Ascending aorta (tissue), 2 donors: ENCODE results near the gene GLRX2. TPM values are rescaled to one million over a fixed set of nuclear protein-coding genes. Genes with fewer than 3 reads are reported as not detected.
"Not testable (repeated sequence)": the region's sequence is repeated elsewhere in the genome, so short reads cannot be mapped to it uniquely, and the experiment has no call there.

Source experiments
- DNase-seq, 2 donors: peaks; one replicate each; pipeline ENCODE4 v3.0.0-alpha.2; 2019; ENCODE audit warnings: low spot score in 2 of 2
- H3K27ac ChIP-seq, 2 donors: fragments of 200-600 bp; sonication (generic); one replicate each; pipeline ENCODE4 v1.5.1; 2016 to 2017; ENCODE audit warnings: mild to moderate bottlenecking in 1 of 2
- H3K27me3 ChIP-seq: fragments of 200-600 bp; sonication (generic); one replicate; pipeline ENCODE4 v1.5.1; 2017
- H3K36me3 ChIP-seq, 2 donors: fragments of 200-600 bp; sonication (generic); one replicate each; pipeline ENCODE4 v1.5.1; 2016
- H3K4me1 ChIP-seq, 2 donors: fragments of 200-600 bp; sonication (generic); one replicate each; pipeline ENCODE4 v1.5.1; 2016 to 2017; ENCODE audit warnings: mild to moderate bottlenecking in 1 of 2
- H3K4me3 ChIP-seq, 2 donors: fragments of 200-600 bp; sonication (generic); one replicate each; pipeline ENCODE4 v1.5.1; 2016 to 2017; ENCODE audit warnings: mild to moderate bottlenecking in 1 of 2
- H3K9me3 ChIP-seq, 2 donors: fragments of 200-600 bp; sonication (generic); one replicate each; pipeline ENCODE4 v1.5.1; 2016
- CTCF ChIP-seq, 3 experiments: fragments of 200-600 bp in 2 of 3; fragments of 450-650 bp in 1 of 3; sonication (generic) in 2 of 3; IDR thresholded peaks; one replicate each; pipeline ENCODE4 v1.5.1; 2016 to 2019; ENCODE audit warnings: antibody characterized with exemption in 3 of 3, mild to moderate bottlenecking in 1 of 3, moderate library complexity in 1 of 3
- intact Hi-C: fragments of 100-400 bp; cut with DNase I; formaldehyde crosslinking; loops from one replicate; pipeline ENCODE4 v1.15.1; 2023
- total RNA-seq: library from RNA; depleted of rRNA; stranded (reverse); fragments of >200 nt; gene quantifications from one replicate; pipeline ENCODE4 v1.1.0, GENCODE V29; 2016

Gene GLRX2
- total RNA-seq, 1 donor from 2014 or later, result 2.8 TPM

GRCh38 chr1:193121616-193122593 lies 16.7 kb upstream of the GLRX2 start, which contains the start of gene CDC73:
CDC73 (plus strand) TSS chr1:193122031; CDS start chr1:193122201, 170 bp downstream.
- TF ChIP-seq CTCF (IDR thresholded peaks at IDR 0.05), result peak; percentile 89 to 99 (median 93)
- peak within 1 kb of the TSS; percentile 70 to 78 for H3K4me3 ChIP-seq
- peak; percentile 91 to 99 for DNase-seq
- H3K9me3 ChIP-seq, result no peaks in the 10 kb centered on the region
- peaks cover 8 to 13% of the 10 kb centered on the region in 2 donors for H3K36me3 ChIP-seq
- peak within 1 kb of the TSS; percentile 95 for H3K27ac ChIP-seq
- H3K27me3 ChIP-seq, result no peaks in the 10 kb centered on the region
- peaks cover 5 to 15% of the 10 kb centered on the region in 2 donors for H3K4me1 ChIP-seq
- intact Hi-C loops, result loop anchor here (1.0 to 5.0 kb wide), 5 partner anchors 17 to 645 kb away; partner anchors contain the start of genes GLRX2, RGS2, RO60 and UCHL5

- peaks cover 5 to 15% of the 10 kb centered on the region in 2 donors for H3K4me1 ChIP-seq
- TF ChIP-seq CTCF (IDR thresholded peaks at IDR 0.05), result no peak
- DNase-seq, result no peak
- no peak overlapping the region for H3K27ac ChIP-seq
- H3K4me3 ChIP-seq, result peak overlapping the region in 1 of 2 donors; percentile 78
- intact Hi-C loops, result loop anchor here (5.0 kb wide), 3 partner anchors 293 to 643 kb away; partner anchors contain the start of gene RGS2
- no peaks in the 10 kb centered on the region for H3K9me3 ChIP-seq
- H3K36me3 ChIP-seq, result peaks cover 2 to 7% of the 10 kb centered on the region in 2 donors
- no peaks in the 10 kb centered on the region for H3K27me3 ChIP-seq
Observed at GRCh38 chr1:193120604-193121166, 15.5 kb upstream of the GLRX2 start.

GRCh38 chr1:193118803-193119730 lies 13.9 kb upstream of the GLRX2 start:
- Histone ChIP-seq H3K27ac (no peak overlapping the region), H3K27me3 (no peaks in the 10 kb centered on the region), H3K4me1 (peaks cover 5 to 9% of the 10 kb centered on the region in 2 donors), H3K9me3 (no peaks in the 10 kb centered on the region), H3K36me3 (no peaks in the 10 kb centered on the region), H3K4me3 (no peak overlapping the region)
- no peak for DNase-seq
- TF ChIP-seq CTCF (IDR thresholded peaks at IDR 0.05), result no peak
- intact Hi-C loops, result no loop called here

GRCh38 chr1:193118194-193118593 lies 13.0 kb upstream of the GLRX2 start:
- H3K4me3 ChIP-seq, result no peak overlapping the region
- peaks cover 1% of the 10 kb centered on the region in 2 donors for H3K4me1 ChIP-seq
- no peak overlapping the region for H3K27ac ChIP-seq
- no peaks in the 10 kb centered on the region for H3K36me3 ChIP-seq
- no peaks in the 10 kb centered on the region for H3K9me3 ChIP-seq
- intact Hi-C loops, result no loop called here
- no peaks in the 10 kb centered on the region for H3K27me3 ChIP-seq
- DNase-seq, result no peak
- TF ChIP-seq CTCF (IDR thresholded peaks at IDR 0.05), result no peak

GRCh38 chr1:193117167-193117566 lies 12.0 kb upstream of the GLRX2 start:
- DNase-seq, H3K4me1 ChIP-seq, intact Hi-C loops, H3K9me3 ChIP-seq, H3K36me3 ChIP-seq, H3K4me3 ChIP-seq, H3K27ac ChIP-seq, H3K27me3 ChIP-seq: not testable (repeated sequence)
